Nephron progenitor cell (in vitro differentiated cells): ENCODE data around the gene ZSCAN18.

ENCODE experiments used
- DNase-seq: peaks from one replicate; pipeline ENCODE4 v3.0.0; 2021
- H3K27ac Mint-ChIP-seq: 2 replicates; pipeline ENCODE4 v1.8.0; 2021; ENCODE audit warnings: mild to moderate bottlenecking, moderate library complexity, mixed read lengths
- H3K27me3 Mint-ChIP-seq: 2 replicates; pipeline ENCODE4 v1.8.0; 2021; ENCODE audit warnings: mild to moderate bottlenecking, low read depth, mixed read lengths; ENCODE audit not compliant: poor library complexity
- H3K36me3 Mint-ChIP-seq: 2 replicates; pipeline ENCODE4 v1.8.0; 2021; ENCODE audit warnings: low read depth, mixed read lengths
- H3K4me1 Mint-ChIP-seq: 2 replicates; pipeline ENCODE4 v1.8.0; 2021; ENCODE audit warnings: mixed read lengths
- H3K4me3 Mint-ChIP-seq: 2 replicates; pipeline ENCODE4 v1.8.0; 2021; ENCODE audit warnings: mild to moderate bottlenecking, moderate library complexity, mixed read lengths
- H3K9me3 Mint-ChIP-seq: 2 replicates; pipeline ENCODE4 v1.8.0; 2021; ENCODE audit warnings: mild to moderate bottlenecking, moderate library complexity, mixed read lengths
- CTCF ChIP-seq: fragments of 200-600 bp; sonication (generic); IDR thresholded peaks from 2 replicates; pipeline ENCODE4 v1.5.0; 2021; ENCODE audit warnings: antibody characterized with exemption

The ZSCAN18 gene

GRCh38 chr19:58091251-58091995 lies 6.6 kb downstream of the ZSCAN18 start:
- TF ChIP-seq CTCF = no peak
- no peaks in the 10 kb centered on the region for H3K4me1 Mint-ChIP-seq
- H3K9me3 Mint-ChIP-seq = peaks cover 86% of the 10 kb centered on the region
- H3K27ac Mint-ChIP-seq = no peak overlapping the region
- H3K27me3 Mint-ChIP-seq = no peaks in the 10 kb centered on the region
- DNase-seq = no peak
- H3K36me3 Mint-ChIP-seq = peaks cover 94% of the 10 kb centered on the region
- H3K4me3 Mint-ChIP-seq = no peak overlapping the region

DNA sequence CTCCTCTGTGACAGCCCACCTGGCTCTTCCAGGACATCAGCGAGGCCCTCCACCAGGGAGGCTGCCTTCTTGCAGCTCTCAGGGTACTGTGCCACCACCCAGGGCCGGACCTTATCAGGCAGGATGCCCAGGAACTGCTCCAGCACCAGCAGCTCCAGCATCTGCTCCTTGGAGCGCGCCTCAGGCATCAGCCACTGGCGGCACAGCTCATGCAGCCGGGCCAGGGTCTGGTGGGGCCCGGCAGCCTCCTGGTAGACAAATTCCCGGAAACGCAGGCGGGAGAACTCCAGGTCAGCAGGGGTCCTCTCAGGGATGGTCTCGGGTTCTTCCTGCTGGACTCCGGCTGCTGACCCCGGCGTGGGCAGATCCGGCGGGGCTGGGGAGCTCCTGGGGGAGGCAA lies 8.2 kb downstream of the ZSCAN18 start:
- Mint-ChIP-seq H3K4me3 (no peak overlapping the region), H3K36me3 (peaks cover 94% of the 10 kb centered on the region), H3K9me3 (peaks cover 80% of the 10 kb centered on the region), H3K4me1 (no peaks in the 10 kb centered on the region), H3K27ac (no peak overlapping the region), H3K27me3 (no peaks in the 10 kb centered on the region)
- no peak for TF ChIP-seq CTCF
- DNase-seq = no peak

- Mint-ChIP-seq H3K9me3 (peaks cover 78% of the 10 kb centered on the region), H3K36me3 (peaks cover 95% of the 10 kb centered on the region), H3K27me3 (no peaks in the 10 kb centered on the region), H3K27ac (no peak overlapping the region), H3K4me1 (no peaks in the 10 kb centered on the region), H3K4me3 (no peak overlapping the region)
- TF ChIP-seq CTCF = no peak
- DNase-seq = no peak
Measured at GRCh38 chr19:58088521-58089052, 9.4 kb downstream of the ZSCAN18 start.

DNA sequence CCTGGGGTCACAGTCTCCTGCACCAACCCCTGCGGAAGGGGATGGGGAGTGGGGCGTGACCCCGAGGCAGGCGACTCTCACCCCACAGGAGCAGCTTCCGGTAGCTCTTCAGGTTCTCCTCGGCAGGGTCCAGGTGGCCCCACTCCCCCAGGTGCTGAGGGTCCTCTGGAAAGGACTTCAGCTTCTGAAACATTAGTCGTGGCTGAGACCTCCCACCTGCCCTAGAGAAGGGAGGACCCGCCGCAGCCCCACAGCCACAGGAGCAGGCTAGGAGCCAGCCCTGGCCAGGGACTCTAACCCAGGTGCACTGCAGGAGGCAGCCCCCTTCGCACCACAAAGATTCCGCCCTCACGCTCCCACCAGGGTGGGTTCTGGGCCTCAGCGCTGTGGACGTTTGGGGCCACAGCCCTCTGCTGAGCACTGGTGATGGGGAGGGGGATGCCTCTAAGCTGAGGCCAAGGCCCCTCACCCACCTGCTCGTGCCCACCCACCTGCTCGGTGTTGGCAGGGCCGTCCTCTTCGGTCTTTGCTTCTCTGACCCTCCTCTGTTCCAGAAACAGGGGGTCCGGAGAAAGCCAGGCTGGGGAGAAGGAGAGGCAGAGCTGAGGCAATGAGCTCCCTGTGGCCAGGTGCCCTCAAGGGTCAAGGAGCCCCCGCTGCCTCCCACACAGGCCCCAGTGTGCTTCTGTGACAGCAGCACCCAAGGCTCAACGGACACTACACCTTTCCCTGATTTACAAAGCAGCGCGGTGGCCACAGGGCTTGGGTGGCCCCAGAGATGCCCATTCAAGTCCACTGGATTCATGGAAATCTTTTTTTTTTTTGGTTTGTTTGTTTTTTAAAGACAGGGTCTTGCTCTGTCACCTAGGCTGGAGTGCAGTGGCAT lies 11.0 kb downstream of the ZSCAN18 start:
- DNase-seq = no peak

DNA sequence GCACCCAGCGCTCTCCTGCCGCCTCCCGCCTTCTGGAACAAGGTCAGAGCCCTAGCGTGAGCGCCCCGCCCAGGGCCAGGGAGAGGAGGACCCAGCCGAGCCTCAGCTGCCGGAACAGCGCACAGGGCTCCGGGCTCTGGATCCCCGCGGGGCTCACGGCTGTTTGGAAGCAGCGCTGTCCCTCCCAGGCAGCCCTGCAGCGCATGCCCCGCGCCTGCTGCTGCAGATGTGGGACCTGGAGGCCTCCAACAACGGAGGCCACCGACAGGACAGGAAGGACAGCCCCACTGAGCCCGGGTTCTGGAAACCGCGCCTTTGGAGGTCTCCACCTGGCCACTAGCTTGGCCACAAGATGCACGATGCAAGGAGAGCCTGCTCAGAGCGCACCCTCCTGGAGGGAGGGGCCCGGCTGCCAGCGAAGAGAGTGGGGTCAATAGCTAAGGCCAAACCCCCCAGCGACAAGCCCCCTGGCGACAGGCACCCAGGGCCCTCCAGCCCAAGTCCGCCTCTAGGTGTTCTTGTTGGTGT lies 12.6 kb downstream of the ZSCAN18 start:
- no peaks in the 10 kb centered on the region for H3K4me1 Mint-ChIP-seq
- peaks cover 78% of the 10 kb centered on the region for H3K9me3 Mint-ChIP-seq
- no peak for TF ChIP-seq CTCF
- DNase-seq = no peak
- H3K27ac Mint-ChIP-seq = no peak overlapping the region
- H3K36me3 Mint-ChIP-seq = peaks cover 94% of the 10 kb centered on the region
- H3K27me3 Mint-ChIP-seq = no peaks in the 10 kb centered on the region
- no peak overlapping the region for H3K4me3 Mint-ChIP-seq

More for the DNA sequence above, 11.0 kb downstream of the ZSCAN18 start:
- no peaks in the 10 kb centered on the region for H3K27me3 Mint-ChIP-seq
- TF ChIP-seq CTCF = no peak
- H3K4me3 Mint-ChIP-seq = no peak overlapping the region
- peaks cover 78% of the 10 kb centered on the region for H3K9me3 Mint-ChIP-seq
- no peaks in the 10 kb centered on the region for H3K4me1 Mint-ChIP-seq
- H3K36me3 Mint-ChIP-seq = peaks cover 95% of the 10 kb centered on the region
- H3K27ac Mint-ChIP-seq = no peak overlapping the region
